Activated T-cell treated with anti-CD3 and anti-CD28 coated beads, Interleukin-2, amount 50 U/mL, for 72 hours (primary cell): ENCODE results near the gene SLC25A17. TPM values are rescaled to one million over a fixed set of nuclear protein-coding genes. Genes with fewer than 3 reads are reported as not detected.
"Not testable (repeated sequence)": the region's sequence is repeated elsewhere in the genome, so short reads cannot be mapped to it uniquely, and the experiment has no call there.

Experiments used
- ATAC-seq, 2 donors: fragments of 150-1000 bp; cut with Tn5 transposase; replicated peaks in 1 of 2; 2 replicates each; pipeline ENCODE4 v1.10.0; 2021; ENCODE audit warnings: moderate library complexity in 2 of 2, mild to moderate bottlenecking in 1 of 2
- DNase-seq, 2 donors: peaks; one replicate each; pipeline ENCODE4 v3.0.0; 2021 to 2022; ENCODE audit warnings: mixed read lengths in 1 of 2
- H3K27ac Mint-ChIP-seq: one replicate; pipeline ENCODE4 v1.8.0; 2022; ENCODE audit warnings: mild to moderate bottlenecking, moderate library complexity, mixed read lengths
- H3K27me3 Mint-ChIP-seq: one replicate; pipeline ENCODE4 v1.8.0; 2022; ENCODE audit warnings: low read depth, mixed read lengths
- H3K36me3 Mint-ChIP-seq, 2 donors: one replicate each; pipeline ENCODE4 v1.8.0; 2022; ENCODE audit warnings: mixed read lengths in 2 of 2, mild to moderate bottlenecking in 1 of 2; ENCODE audit not compliant: insufficient read depth in 2 of 2
- H3K4me1 Mint-ChIP-seq: one replicate; pipeline ENCODE4 v1.8.0; 2022; ENCODE audit warnings: low read depth, mixed read lengths
- H3K4me3 Mint-ChIP-seq, 2 donors: one replicate each; pipeline ENCODE4 v1.8.0; 2022; ENCODE audit warnings: mild to moderate bottlenecking in 2 of 2, mixed read lengths in 2 of 2, moderate library complexity in 2 of 2
- H3K9me3 Mint-ChIP-seq, 2 donors: one replicate each; pipeline ENCODE4 v1.8.0; 2022; ENCODE audit warnings: mixed read lengths in 2 of 2
- total RNA-seq, 2 donors: library from RNA; stranded (reverse); gene quantifications; one replicate each; pipeline ENCODE4 v1.2.3, GENCODE V29; 2022

Gene SLC25A17
- total RNA-seq, 2 donors from 2014 or later = 18.8 to 20.0 TPM

DNA sequence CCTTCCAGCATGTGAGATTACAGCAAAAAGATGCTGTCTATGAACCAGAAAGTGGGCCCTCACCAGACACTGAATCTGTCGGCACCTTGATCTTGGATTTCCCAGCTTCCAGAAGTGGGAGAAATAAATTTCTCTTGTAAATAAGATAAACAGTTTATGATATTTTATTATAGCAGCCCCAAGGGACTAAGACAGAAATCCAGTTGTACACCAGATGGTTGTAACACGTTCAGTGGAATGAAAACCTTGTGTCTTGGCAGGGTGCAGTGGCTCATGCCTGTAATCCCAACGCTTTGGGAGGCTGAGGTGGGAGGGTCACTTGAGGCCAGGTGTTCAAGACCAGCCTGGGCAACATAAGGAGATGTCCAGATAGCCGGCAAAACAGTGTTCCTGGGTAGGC lies 78.0 kb downstream of the SLC25A17 start:
- DNase-seq = no peak
- Mint-ChIP-seq H3K27ac (no peak overlapping the region), H3K27me3 (no peaks in the 10 kb centered on the region), H3K9me3 (no peaks in the 10 kb centered on the region), H3K36me3 (no peaks in the 10 kb centered on the region), H3K4me1 (peaks cover 10% of the 10 kb centered on the region), H3K4me3 (no peak overlapping the region)
- ATAC-seq = no peak

- no peaks in the 10 kb centered on the region for H3K9me3 Mint-ChIP-seq
- H3K4me3 Mint-ChIP-seq = no peak overlapping the region
- peaks cover 10% of the 10 kb centered on the region for H3K4me1 Mint-ChIP-seq
- ATAC-seq = peak; percentile 51 to 52
- H3K27ac Mint-ChIP-seq = no peak overlapping the region
- no peak for DNase-seq
- H3K36me3 Mint-ChIP-seq = no peaks in the 10 kb centered on the region
- H3K27me3 Mint-ChIP-seq = no peaks in the 10 kb centered on the region
Measured at GRCh38 chr22:40739721-40740120, 79.4 kb downstream of the SLC25A17 start.

DNA sequence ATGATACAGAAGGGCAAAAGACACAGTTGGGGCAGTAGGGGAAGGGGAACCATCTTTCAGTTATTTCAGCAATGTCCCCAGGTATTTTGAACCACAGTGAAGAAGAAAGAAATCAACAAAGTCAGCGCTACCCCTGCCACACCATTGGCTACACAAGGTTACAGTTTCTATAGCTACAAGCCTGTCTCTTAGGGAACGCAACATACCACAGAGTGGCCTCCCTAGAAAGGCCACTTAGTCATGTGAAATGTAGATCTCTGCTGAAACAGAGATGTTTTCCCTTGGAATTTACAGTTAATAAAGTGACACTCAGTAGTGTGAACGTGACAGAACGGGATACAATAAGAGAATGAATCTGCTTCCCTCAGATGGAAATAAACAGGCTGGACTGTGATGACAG lies 85.2 kb downstream of the SLC25A17 start:
- ATAC-seq (no peak), DNase-seq (no peak)
- Mint-ChIP-seq H3K4me1 (peaks cover 22% of the 10 kb centered on the region), H3K4me3 (no peak overlapping the region), H3K36me3 (no peaks in the 10 kb centered on the region), H3K27ac (no peak overlapping the region), H3K27me3 (no peaks in the 10 kb centered on the region), H3K9me3 (no peaks in the 10 kb centered on the region)

DNA sequence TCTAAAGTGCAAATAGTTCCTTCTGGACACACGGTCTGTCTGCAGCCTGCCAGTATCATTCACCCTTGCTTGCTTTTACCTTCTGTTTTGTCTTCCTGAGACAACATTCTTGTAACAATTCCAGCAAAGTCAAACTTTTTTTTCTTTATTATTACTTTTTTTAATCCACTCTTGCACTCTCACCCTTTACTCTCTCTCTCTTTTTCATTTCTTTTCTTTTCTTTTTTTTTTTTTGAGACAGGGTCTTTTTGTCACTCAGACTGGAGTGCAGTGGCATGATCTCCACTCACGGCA lies 86.2 kb downstream of the SLC25A17 start:
- Mint-ChIP-seq H3K4me1 (peaks cover 31% of the 10 kb centered on the region), H3K4me3 (peak overlapping the region in 1 of 2 donors; percentile 47)

DNA sequence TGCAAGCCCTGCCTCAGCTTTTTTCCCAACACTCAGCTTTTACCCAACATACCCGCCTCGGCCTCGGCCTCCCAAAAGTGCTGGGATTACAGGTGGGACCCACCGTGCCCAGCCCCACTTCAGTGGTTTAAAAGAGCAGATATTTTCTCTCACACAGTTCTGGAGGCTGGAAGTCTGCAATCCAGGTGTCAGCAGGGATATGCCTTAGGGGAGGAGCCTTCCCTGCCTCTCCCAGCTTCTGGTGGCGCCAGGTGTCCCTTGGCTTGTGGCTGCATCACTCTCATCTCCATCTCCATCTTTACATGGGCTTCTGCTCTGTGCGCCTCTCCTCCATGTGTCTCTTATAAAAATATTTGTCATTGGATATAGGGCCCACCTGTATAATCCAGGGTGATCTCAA lies 89.9 kb downstream of the SLC25A17 start:
- peaks cover 47% of the 10 kb centered on the region for H3K4me1 Mint-ChIP-seq
- no peak overlapping the region for H3K27ac Mint-ChIP-seq

More for the DNA sequence above, 86.2 kb downstream of the SLC25A17 start:
- no peaks in the 10 kb centered on the region for H3K27me3 Mint-ChIP-seq
- ATAC-seq (no peak), DNase-seq (no peak)
- H3K36me3 Mint-ChIP-seq = peaks cover 0 to 2% of the 10 kb centered on the region in 2 donors
- H3K27ac Mint-ChIP-seq = no peak overlapping the region
- H3K9me3 Mint-ChIP-seq = no peaks in the 10 kb centered on the region

DNA sequence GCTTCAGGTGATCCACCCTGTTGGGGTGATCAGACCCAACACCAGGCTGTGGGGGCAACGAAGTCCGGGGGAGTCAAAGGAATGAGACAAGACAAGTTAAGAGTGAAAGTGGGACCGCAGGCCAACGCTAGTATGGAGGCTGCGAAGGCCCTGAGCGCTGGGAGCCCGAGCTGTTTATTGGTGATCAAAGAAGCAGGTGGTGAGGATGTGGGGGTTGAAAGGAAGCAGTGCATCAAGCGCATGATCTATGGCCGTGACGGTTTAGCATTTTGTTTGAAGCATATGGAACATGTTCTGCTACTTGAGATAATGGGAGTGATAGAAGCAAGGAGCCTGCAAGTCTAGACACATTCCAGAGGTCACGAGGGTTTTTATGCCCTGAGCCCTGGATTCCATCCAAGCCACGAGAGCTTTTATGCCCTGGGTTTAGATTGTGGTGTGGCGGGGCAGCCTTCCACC lies 90.4 kb downstream of the SLC25A17 start:
- Mint-ChIP-seq H3K9me3 (no peaks in the 10 kb centered on the region), H3K4me1 (peaks cover 47% of the 10 kb centered on the region), H3K36me3 (peaks cover 2% of the 10 kb centered on the region in 2 donors), H3K27me3 (no peaks in the 10 kb centered on the region), H3K27ac (peak overlapping the region; percentile 77), H3K4me3 (peak overlapping the region; percentile 56 to 62)
- ATAC-seq (peak; percentile 54 to 62), DNase-seq (peak; percentile 61 to 68)

More for the DNA sequence above, 89.9 kb downstream of the SLC25A17 start:
- peaks cover 2% of the 10 kb centered on the region in 2 donors for H3K36me3 Mint-ChIP-seq
- no peak for DNase-seq
- H3K4me3 Mint-ChIP-seq = no peak overlapping the region
- H3K9me3 Mint-ChIP-seq = no peaks in the 10 kb centered on the region
- H3K27me3 Mint-ChIP-seq = no peaks in the 10 kb centered on the region
- ATAC-seq = no peak

GRCh38 chr22:40727964-40728615 lies 91.1 kb downstream of the SLC25A17 start:
- Mint-ChIP-seq H3K4me3 (peak overlapping the region; percentile 62 to 78), H3K9me3 (no peaks in the 10 kb centered on the region), H3K27me3 (no peaks in the 10 kb centered on the region), H3K36me3 (peaks cover 2% of the 10 kb centered on the region in 2 donors), H3K27ac (peak overlapping the region; percentile 77), H3K4me1 (peaks cover 53% of the 10 kb centered on the region)
- ATAC-seq = no peak
- DNase-seq = no peak

- H3K27ac Mint-ChIP-seq = peak overlapping the region; percentile 83
- ATAC-seq (peak in 1 of 2 donors; percentile 20), DNase-seq (no peak)
- H3K4me1 Mint-ChIP-seq = peaks cover 46% of the 10 kb centered on the region
- peak overlapping the region; percentile 62 to 78 for H3K4me3 Mint-ChIP-seq
- no peaks in the 10 kb centered on the region for H3K27me3 Mint-ChIP-seq
- H3K36me3 Mint-ChIP-seq = peaks cover 2% of the 10 kb centered on the region in 2 donors
- H3K9me3 Mint-ChIP-seq = no peaks in the 10 kb centered on the region
Measured at GRCh38 chr22:40727070-40727963, 91.8 kb downstream of the SLC25A17 start.

GRCh38 chr22:40726514-40726913 lies 92.6 kb downstream of the SLC25A17 start:
- no peaks in the 10 kb centered on the region for H3K27me3 Mint-ChIP-seq
- H3K4me1 Mint-ChIP-seq = peaks cover 43% of the 10 kb centered on the region
- DNase-seq (peak in 1 of 2 donors; percentile 25), ATAC-seq (peak; percentile 75 to 78)
- peaks cover 2% of the 10 kb centered on the region in 2 donors for H3K36me3 Mint-ChIP-seq
- peak overlapping the region; percentile 83 for H3K27ac Mint-ChIP-seq
- no peaks in the 10 kb centered on the region for H3K9me3 Mint-ChIP-seq
- peak overlapping the region; percentile 62 to 78 for H3K4me3 Mint-ChIP-seq

DNA sequence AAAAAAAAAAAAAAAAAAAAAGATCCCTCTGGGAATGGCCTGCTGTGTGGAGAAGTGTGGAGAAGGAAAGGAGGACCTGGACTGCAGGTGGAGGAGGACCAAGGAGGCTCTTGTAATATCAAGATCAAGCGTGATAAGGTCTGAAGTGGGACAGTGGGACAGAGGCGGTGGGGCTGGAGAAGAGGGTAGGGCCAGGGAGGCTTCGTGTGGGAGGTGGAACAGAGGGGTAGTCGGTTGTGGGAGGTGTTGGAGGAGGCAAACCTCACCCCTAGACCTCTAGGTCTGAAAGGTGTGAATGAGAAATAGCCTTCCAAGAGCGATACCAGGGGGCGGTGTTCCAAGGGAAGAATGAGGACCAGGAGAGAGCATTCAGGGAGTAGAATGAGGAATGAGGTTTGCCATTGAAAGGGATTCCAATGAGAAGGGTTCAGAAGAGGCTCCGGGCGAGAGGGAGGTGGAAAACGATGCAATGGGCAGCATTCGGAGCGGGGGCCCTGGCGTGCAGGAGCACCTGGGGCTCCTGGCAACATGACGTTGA lies 95.7 kb downstream of the SLC25A17 start:
- H3K27ac Mint-ChIP-seq = no peak overlapping the region
- H3K4me1 Mint-ChIP-seq = peaks cover 38% of the 10 kb centered on the region
- no peak for DNase-seq
- no peak for ATAC-seq
- no peak overlapping the region for H3K4me3 Mint-ChIP-seq
- no peaks in the 10 kb centered on the region for H3K9me3 Mint-ChIP-seq
- peaks cover 0 to 2% of the 10 kb centered on the region in 2 donors for H3K36me3 Mint-ChIP-seq
- no peaks in the 10 kb centered on the region for H3K27me3 Mint-ChIP-seq

GRCh38 chr22:40721266-40721665 lies 97.9 kb downstream of the SLC25A17 start:
- H3K27me3 Mint-ChIP-seq = no peaks in the 10 kb centered on the region
- H3K9me3 Mint-ChIP-seq = no peaks in the 10 kb centered on the region
- no peak overlapping the region for H3K4me3 Mint-ChIP-seq
- H3K27ac Mint-ChIP-seq = no peak overlapping the region
- ATAC-seq (no peak), DNase-seq (no peak)
- peaks cover 0 to 2% of the 10 kb centered on the region in 2 donors for H3K36me3 Mint-ChIP-seq
- peaks cover 23% of the 10 kb centered on the region for H3K4me1 Mint-ChIP-seq

GRCh38 chr22:40720538-40721256 lies 98.4 kb downstream of the SLC25A17 start:
- no peak overlapping the region for H3K4me3 Mint-ChIP-seq
- peaks cover 0 to 2% of the 10 kb centered on the region in 2 donors for H3K36me3 Mint-ChIP-seq
- H3K9me3 Mint-ChIP-seq = no peaks in the 10 kb centered on the region
- H3K27ac Mint-ChIP-seq = no peak overlapping the region
- H3K4me1 Mint-ChIP-seq = peaks cover 23% of the 10 kb centered on the region
- H3K27me3 Mint-ChIP-seq = no peaks in the 10 kb centered on the region
- ATAC-seq (no peak), DNase-seq (no peak)

DNA sequence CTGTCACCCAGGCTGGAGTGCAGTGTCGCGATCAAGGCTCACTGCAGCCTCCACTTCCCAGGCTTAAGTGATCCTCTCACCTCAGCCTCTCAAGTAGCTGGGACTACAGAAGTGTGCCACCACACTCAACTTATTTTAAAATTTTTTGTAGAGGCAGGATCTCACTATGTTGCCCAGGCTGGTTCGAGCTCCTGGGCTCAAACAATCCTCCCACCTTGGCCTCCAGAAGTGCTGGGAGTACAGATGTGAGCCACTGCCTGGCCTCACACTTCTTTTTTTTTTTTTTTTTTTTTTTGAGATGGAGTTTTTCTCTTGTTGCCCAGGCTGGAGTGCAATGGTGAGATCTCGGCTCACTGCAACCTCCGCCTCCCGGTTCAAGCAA lies 99.0 kb downstream of the SLC25A17 start:
- not testable (repeated sequence) for ATAC-seq

More for the DNA sequence above, 99.0 kb downstream of the SLC25A17 start:
- H3K36me3 Mint-ChIP-seq, H3K27me3 Mint-ChIP-seq, H3K4me3 Mint-ChIP-seq, H3K9me3 Mint-ChIP-seq, DNase-seq, H3K27ac Mint-ChIP-seq: not testable (repeated sequence)
- H3K4me1 Mint-ChIP-seq = peaks cover 24% of the 10 kb centered on the region
